ENCODE measurements around the gene CNIH3.
"Not testable (repeated sequence)": the region's sequence is repeated elsewhere in the genome, so short reads cannot be mapped to it uniquely, and the experiment has no call there.

CNIH3 gene

DNA sequence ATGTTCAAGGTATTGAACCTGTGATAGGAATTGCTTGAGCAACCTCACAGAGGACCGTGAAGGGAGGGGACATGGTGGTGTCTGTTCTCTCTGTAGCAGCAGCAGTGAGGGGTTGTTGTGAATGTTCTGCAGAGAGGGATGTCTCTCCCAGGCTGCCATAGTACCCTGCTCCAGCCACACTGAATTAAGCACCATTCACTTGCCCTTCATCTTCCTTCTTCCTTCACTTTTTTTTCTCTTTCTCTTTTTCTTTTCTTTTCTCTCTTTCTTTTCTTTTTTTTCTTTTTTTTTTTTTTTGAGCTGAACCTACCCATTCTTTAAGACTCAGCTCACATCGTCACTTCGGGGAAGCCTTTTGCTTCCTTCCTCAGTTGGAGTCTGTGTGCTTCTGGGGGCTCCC, 89.5 kb downstream of the CNIH3 start:
- H3K4me1 Mint-ChIP-seq: peaks cover 9% of the 10 kb centered on the region
- H3K9me3 Mint-ChIP-seq: no peaks in the 10 kb centered on the region
- no peaks in the 10 kb centered on the region for H3K27me3 Mint-ChIP-seq
- no peak overlapping the region for H3K4me3 Mint-ChIP-seq
- no peak for ATAC-seq
- no peak for DNase-seq
- peak overlapping the region in 1 of 2 donors; percentile 44 for H3K27ac Mint-ChIP-seq

GRCh38 chr1:224707843-224708725, 92.0 kb downstream of the CNIH3 start:
- no peak for ATAC-seq
- no peak for DNase-seq
- Mint-ChIP-seq H3K27ac (no peak overlapping the region), H3K9me3 (no peaks in the 10 kb centered on the region), H3K27me3 (no peaks in the 10 kb centered on the region), H3K4me3 (no peak overlapping the region), H3K4me1 (peaks cover 9% of the 10 kb centered on the region)

GRCh38 chr1:224710196-224710595, 94.1 kb downstream of the CNIH3 start:
- Mint-ChIP-seq H3K27me3 (no peaks in the 10 kb centered on the region), H3K4me3 (no peak overlapping the region), H3K9me3 (no peaks in the 10 kb centered on the region), H3K4me1 (peaks cover 9% of the 10 kb centered on the region), H3K27ac (no peak overlapping the region)
- ATAC-seq (no peak), DNase-seq (no peak)

GRCh38 chr1:224711231-224711756, 95.2 kb downstream of the CNIH3 start:
- H3K27ac Mint-ChIP-seq, H3K27me3 Mint-ChIP-seq: not testable (repeated sequence)

GRCh38 chr1:224711876-224712275, 95.8 kb downstream of the CNIH3 start:
- Mint-ChIP-seq H3K4me1 (peaks cover 9% of the 10 kb centered on the region), H3K9me3 (no peaks in the 10 kb centered on the region), H3K27me3 (no peaks in the 10 kb centered on the region), H3K27ac (no peak overlapping the region), H3K4me3 (no peak overlapping the region)
- DNase-seq: no peak
- no peak for ATAC-seq

More at GRCh38 chr1:224711231-224711756, 95.2 kb downstream of the CNIH3 start:
- not testable (repeated sequence) for H3K4me3 Mint-ChIP-seq, H3K9me3 Mint-ChIP-seq, H3K4me1 Mint-ChIP-seq, ATAC-seq, DNase-seq

DNA sequence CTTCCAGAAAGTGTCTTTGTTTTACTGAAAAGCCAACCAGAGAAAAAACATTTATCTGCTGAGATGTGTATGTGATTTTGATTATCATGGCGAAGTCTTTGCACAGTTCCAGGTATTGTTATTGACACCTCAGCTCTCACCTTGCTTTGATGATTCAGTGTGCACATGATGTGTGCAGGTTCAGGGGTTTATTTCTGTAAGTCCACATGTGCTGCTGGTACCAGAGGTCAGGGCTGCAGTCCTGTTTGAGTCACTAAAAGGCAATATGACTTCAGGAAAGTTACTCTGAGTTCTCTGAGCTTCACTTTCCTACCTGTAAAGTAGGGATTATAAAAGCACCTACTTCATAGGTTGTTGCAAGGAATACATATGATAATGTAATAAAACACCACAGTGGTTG, 97.1 kb downstream of the CNIH3 start:
- Mint-ChIP-seq H3K4me3 (no peak overlapping the region), H3K27ac (no peak overlapping the region)

DNA sequence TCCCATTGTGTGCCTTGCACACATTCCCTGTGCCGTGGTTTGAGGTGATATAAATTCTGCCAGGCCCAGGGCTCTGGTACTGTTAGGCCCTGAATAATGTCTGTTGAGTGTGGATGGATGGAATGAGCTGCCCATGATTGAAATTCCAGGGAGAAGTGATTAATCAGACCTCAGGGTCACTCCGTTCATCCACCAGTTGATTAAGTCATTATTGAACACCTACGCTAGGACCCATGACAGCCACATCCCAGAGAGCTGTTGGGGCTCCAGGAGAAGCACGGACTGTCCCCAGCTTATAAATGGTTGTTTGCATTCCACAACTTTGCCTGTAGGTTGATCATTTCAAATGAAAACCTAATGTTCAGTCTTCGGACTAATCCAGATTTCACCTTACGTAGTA, 98.4 kb downstream of the CNIH3 start:
- H3K9me3 Mint-ChIP-seq: no peaks in the 10 kb centered on the region
- peaks cover 15% of the 10 kb centered on the region for H3K27me3 Mint-ChIP-seq
- ATAC-seq (no peak), DNase-seq (no peak)
- no peak overlapping the region for H3K27ac Mint-ChIP-seq
- H3K4me1 Mint-ChIP-seq: peaks cover 16% of the 10 kb centered on the region
- no peak overlapping the region for H3K4me3 Mint-ChIP-seq

More for the DNA sequence above, 97.1 kb downstream of the CNIH3 start:
- no peak for DNase-seq
- Mint-ChIP-seq H3K4me1 (peaks cover 8% of the 10 kb centered on the region), H3K9me3 (no peaks in the 10 kb centered on the region), H3K27me3 (peaks cover 5% of the 10 kb centered on the region)
- no peak for ATAC-seq

DNA sequence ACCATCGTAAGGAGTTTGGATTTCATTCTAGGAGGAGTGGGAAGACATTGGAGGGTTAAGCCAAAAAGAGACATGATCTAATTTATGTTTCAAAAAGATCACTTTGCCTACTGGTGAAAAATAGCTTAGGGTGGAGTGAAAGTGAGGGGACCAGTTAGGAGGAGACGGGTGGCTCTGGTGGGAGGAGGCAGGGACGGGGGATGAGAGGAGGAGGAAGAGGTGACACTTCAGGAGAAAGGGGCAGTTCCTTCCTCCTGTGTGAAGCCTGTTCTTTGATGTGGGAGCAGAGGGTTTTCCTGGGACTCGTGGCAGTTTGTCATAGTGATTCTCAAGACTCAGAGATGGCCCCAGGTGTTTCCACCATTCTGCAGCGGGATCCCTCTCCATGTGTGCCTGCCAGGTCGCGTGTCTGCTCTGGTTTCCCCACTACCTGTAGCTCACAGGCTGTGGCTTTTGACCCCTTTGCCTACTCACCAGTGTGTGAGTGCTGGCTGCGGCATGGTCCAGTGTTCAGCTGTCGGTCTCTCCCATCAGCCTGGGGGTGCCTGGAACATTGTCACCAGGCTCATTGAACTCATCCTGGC, 102.4 kb downstream of the CNIH3 start:
- peak overlapping the region; percentile 58 to 66 for H3K27ac Mint-ChIP-seq
- peaks cover 28% of the 10 kb centered on the region for H3K27me3 Mint-ChIP-seq
- peaks cover 16% of the 10 kb centered on the region for H3K4me1 Mint-ChIP-seq
- DNase-seq (no peak), ATAC-seq (peak; percentile 50)
- H3K4me3 Mint-ChIP-seq: peak overlapping the region in 1 of 2 donors; percentile 6
- no peaks in the 10 kb centered on the region for H3K9me3 Mint-ChIP-seq

DNA sequence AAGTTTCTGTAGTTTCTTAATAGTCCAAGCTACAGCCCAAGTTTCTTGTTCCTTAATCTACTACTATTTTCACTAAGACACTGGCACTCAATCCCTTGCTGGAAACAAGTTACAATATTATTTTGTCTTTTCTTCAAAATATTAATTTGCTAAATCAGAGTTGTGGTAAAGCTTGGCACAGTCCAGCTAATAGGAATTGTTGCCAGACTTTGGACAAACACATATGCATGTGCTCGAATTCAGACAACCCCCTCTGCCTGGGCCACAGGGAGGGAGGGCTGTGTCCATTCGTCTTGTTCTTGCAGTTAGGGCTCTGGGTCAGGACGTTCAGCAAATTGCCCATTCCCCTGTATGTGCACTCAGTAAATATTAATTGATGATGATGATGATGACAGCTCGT, 103.6 kb downstream of the CNIH3 start:
- Mint-ChIP-seq H3K27ac (no peak overlapping the region), H3K27me3 (peaks cover 28% of the 10 kb centered on the region), H3K4me3 (no peak overlapping the region), H3K4me1 (peaks cover 16% of the 10 kb centered on the region), H3K9me3 (no peaks in the 10 kb centered on the region)
- DNase-seq (no peak), ATAC-seq (no peak)

- ATAC-seq: no peak
- H3K4me1 Mint-ChIP-seq: peaks cover 16% of the 10 kb centered on the region
- H3K4me3 Mint-ChIP-seq: no peak overlapping the region
- H3K27me3 Mint-ChIP-seq: peaks cover 28% of the 10 kb centered on the region
- no peak for DNase-seq
- no peaks in the 10 kb centered on the region for H3K9me3 Mint-ChIP-seq
- H3K27ac Mint-ChIP-seq: no peak overlapping the region
Observed at GRCh38 chr1:224720216-224720615, 104.1 kb downstream of the CNIH3 start.

DNA sequence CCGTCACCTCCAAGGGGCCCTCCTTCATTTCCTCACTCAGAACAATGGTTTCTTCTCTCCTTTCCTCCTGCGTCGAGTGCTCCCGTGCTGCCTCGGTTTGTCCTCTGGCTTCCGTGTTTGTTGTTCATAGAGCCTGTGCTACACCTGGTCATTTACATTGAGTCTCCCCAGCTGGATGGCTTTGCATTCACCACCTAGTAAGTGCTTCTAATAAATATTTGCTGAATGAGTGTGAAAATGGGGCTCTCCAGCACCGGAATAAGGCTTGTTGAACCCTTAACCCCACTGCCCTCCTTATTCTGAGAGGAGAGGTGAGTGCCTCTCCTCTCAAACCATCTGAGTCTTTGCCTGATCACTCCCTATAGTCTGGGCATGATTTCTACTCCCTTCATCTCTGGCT, 104.9 kb downstream of the CNIH3 start:
- no peak for ATAC-seq
- DNase-seq: no peak
- Mint-ChIP-seq H3K4me3 (no peak overlapping the region), H3K9me3 (no peaks in the 10 kb centered on the region), H3K27me3 (peaks cover 28% of the 10 kb centered on the region), H3K4me1 (peaks cover 16% of the 10 kb centered on the region), H3K27ac (no peak overlapping the region)

DNA sequence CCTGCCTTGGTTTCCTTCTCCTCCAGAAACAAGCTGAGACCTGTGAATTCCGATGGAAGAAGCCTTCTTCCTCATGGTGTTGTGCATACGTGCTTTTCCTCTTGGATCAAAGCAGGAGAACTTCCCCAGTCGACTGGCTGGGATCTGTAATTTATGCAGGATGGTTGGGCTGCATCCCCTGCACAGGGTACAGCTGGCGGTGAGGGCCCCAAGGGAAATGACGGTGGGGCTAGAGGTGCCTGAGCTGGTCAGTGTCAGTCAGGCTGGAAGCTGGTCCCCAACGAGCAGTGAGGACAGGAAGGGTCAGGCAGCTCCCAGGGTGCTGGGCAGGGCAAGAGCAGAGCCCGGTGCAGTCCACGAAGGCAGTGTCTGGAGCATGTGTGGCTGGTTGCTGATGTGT, 106.7 kb downstream of the CNIH3 start:
- DNase-seq (no peak), ATAC-seq (no peak)
- Mint-ChIP-seq H3K4me1 (peaks cover 24% of the 10 kb centered on the region), H3K4me3 (no peak overlapping the region), H3K9me3 (no peaks in the 10 kb centered on the region), H3K27ac (peak overlapping the region; percentile 11 to 20), H3K27me3 (peaks cover 27% of the 10 kb centered on the region)

DNA sequence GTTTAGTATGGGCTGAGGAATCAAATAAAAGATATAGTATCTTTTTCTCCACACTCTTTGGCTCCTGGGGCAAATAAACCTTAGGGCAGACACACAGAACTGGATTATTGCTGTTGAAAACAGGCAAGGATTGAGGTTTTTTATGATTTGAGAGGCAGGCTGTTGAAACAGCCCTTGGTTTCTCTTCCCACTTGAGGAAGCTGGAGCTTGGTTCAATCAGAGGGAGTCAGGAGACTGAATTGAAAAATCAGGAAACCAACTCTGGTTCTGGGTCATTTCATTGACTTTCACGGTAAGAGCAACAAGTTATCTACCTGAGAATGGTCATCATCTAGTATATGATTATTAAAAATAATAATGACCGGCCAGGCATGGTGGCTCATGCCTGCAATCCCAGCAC, 108.4 kb downstream of the CNIH3 start:
- Mint-ChIP-seq H3K4me3 (no peak overlapping the region), H3K9me3 (no peaks in the 10 kb centered on the region), H3K4me1 (peaks cover 9% of the 10 kb centered on the region), H3K27ac (peak overlapping the region in 1 of 2 donors; percentile 46), H3K27me3 (peaks cover 12% of the 10 kb centered on the region)
- no peak for DNase-seq
- ATAC-seq: no peak

GRCh38 chr1:224726441-224727182, 110.5 kb downstream of the CNIH3 start:
- H3K4me3 Mint-ChIP-seq: no peak overlapping the region
- H3K4me1 Mint-ChIP-seq: peaks cover 9% of the 10 kb centered on the region
- DNase-seq (peak; percentile 41 to 45), ATAC-seq (peak; percentile 81)
- H3K9me3 Mint-ChIP-seq: no peaks in the 10 kb centered on the region
- peak overlapping the region; percentile 93 to 98 for H3K27ac Mint-ChIP-seq
- H3K27me3 Mint-ChIP-seq: peaks cover 3% of the 10 kb centered on the region

DNA sequence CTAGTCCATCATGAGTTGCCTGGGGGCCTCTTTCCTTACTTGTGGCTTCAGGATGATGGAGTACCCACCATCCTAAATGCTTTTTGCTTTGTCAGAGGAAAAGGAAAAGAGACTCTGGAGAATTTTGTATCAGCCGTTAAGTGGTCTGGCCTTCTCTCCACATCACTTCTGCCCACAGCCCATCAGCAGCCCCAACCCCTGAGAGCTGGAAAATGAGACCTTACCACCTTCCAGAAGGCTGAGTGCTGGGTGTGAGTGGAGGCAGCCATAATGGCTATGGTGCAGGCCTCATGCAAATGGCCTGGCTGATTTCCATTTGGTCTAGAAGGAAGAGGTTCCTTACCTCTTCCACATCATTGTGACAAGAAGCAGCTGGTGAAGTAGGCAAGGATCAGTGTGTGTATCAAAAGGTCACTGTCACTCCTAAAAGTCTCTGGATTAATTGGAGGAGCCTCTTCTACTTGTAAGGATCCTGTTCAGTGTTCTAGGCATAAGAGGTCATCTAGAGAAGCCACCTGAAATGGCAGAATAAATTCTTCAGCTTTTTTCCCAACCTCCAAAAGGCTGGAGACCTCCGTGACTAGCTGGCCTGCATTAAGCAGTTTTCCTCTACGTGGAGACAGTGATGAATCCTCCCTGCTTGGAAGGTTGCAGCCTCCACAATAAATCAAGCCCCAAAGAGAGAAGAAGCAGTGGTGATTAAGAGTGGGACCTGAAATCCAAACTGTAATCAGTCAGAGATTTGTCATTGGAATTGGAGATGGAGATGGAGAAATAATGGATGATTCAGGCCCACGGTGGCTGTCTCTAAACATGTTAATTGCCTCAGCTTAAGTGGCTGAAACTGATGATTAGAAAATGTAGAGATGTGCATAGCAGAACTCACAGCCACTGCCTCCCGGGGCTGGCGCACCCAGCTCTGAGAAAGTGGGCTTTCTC, 111.5 kb downstream of the CNIH3 start:
- no peak for DNase-seq
- Mint-ChIP-seq H3K9me3 (no peaks in the 10 kb centered on the region), H3K4me1 (peaks cover 13% of the 10 kb centered on the region), H3K27me3 (peaks cover 9% of the 10 kb centered on the region), H3K4me3 (no peak overlapping the region), H3K27ac (peak overlapping the region in 1 of 2 donors; percentile 98)
- ATAC-seq: no peak

Measured in stimulated activated naive CD8-positive, alpha-beta T cell treated with anti-CD3 and anti-CD28 coated beads, Interleukin-15, amount 100 ng/mL, for 72 hours (primary cell).